ENCODE data around the gene ADPGK.

ADPGK gene

GRCh38 chr15:72749700-72750099 lies 33.9 kb downstream of the ADPGK start:
- Histone ChIP-seq H3K4me3 (ENCODE audit: low read length, poor library complexity, severe bottlenecking) (no peak overlapping the region), H3K9me3 (ENCODE audit: insufficient read depth, low read depth, low read length) (no peaks in the 10 kb centered on the region), H3F3A (ENCODE audit: low read depth) (no peaks in the 10 kb centered on the region), H3K27me3 (ENCODE audit: insufficient read depth, low read length, poor library complexity, severe bottlenecking) (no peaks in the 10 kb centered on the region), H3K79me2 (ENCODE audit: insufficient read depth, low read length) (no peaks in the 10 kb centered on the region), H4K20me1 (ENCODE audit: insufficient read depth, low read length, poor library complexity, severe bottlenecking) (no peaks in the 10 kb centered on the region), H3K36me3 (ENCODE audit: insufficient read depth, low read length) (peaks cover 43% of the 10 kb centered on the region; the same call in 1 of the 2 replicates), H2AFZ (ENCODE audit: low read length) (no peak overlapping the region), H3K4me1 (ENCODE audit: insufficient read depth, low read length, poor library complexity, severe bottlenecking) (no peaks in the 10 kb centered on the region), H3K9ac (ENCODE audit: low read depth, low read length, poor library complexity, severe bottlenecking) (no peak overlapping the region), H3K4me2 (ENCODE audit: low read depth, low read length, poor library complexity, severe bottlenecking) (no peak overlapping the region), H3K9me2 (replicated peaks; ENCODE audit: low read depth, low read length) (no peaks in the 10 kb centered on the region)
- no peak for TF ChIP-seq CTCF (conservative IDR thresholded peaks at IDR 0.05; ENCODE audit: low read length)
- TF ChIP-seq EZH2phosphoT487 (IDR thresholded peaks at IDR 0.05; ENCODE audit: borderline replicate concordance), result no peak

- Histone ChIP-seq H3F3A (ENCODE audit: low read depth) (no peaks in the 10 kb centered on the region), H3K9me3 (ENCODE audit: insufficient read depth, low read depth, low read length) (no peaks in the 10 kb centered on the region), H3K4me1 (ENCODE audit: insufficient read depth, low read length, poor library complexity, severe bottlenecking) (peaks cover 12% of the 10 kb centered on the region), H3K9me2 (replicated peaks; ENCODE audit: low read depth, low read length) (no peaks in the 10 kb centered on the region), H3K79me2 (ENCODE audit: insufficient read depth, low read length) (no peaks in the 10 kb centered on the region), H3K27me3 (ENCODE audit: insufficient read depth, low read length, poor library complexity, severe bottlenecking) (no peaks in the 10 kb centered on the region), H4K20me1 (ENCODE audit: insufficient read depth, low read length, poor library complexity, severe bottlenecking) (no peaks in the 10 kb centered on the region), H2AFZ (ENCODE audit: low read length) (no peak overlapping the region), H3K4me2 (ENCODE audit: low read depth, low read length, poor library complexity, severe bottlenecking) (peak overlapping the region; percentile 52), H3K4me3 (ENCODE audit: low read length, poor library complexity, severe bottlenecking) (peak overlapping the region; percentile 23), H3K36me3 (ENCODE audit: insufficient read depth, low read length) (peaks cover 10% of the 10 kb centered on the region; the same call in 1 of the 2 replicates), H3K9ac (ENCODE audit: low read depth, low read length, poor library complexity, severe bottlenecking) (no peak overlapping the region)
- TF ChIP-seq EZH2phosphoT487 (IDR thresholded peaks at IDR 0.05; ENCODE audit: borderline replicate concordance) (no peak), CTCF (conservative IDR thresholded peaks at IDR 0.05; ENCODE audit: low read length) (no peak)
Measured at GRCh38 chr15:72740219-72740618, 43.3 kb downstream of the ADPGK start.

GRCh38 chr15:72737723-72738122 lies 45.8 kb downstream of the ADPGK start:
- Histone ChIP-seq H3K36me3 (ENCODE audit: insufficient read depth, low read length) (peaks cover 10% of the 10 kb centered on the region; the same call in 1 of the 2 replicates), H3K4me1 (ENCODE audit: insufficient read depth, low read length, poor library complexity, severe bottlenecking) (peaks cover 16% of the 10 kb centered on the region), H2AFZ (ENCODE audit: low read length) (no peak overlapping the region), H3K4me2 (ENCODE audit: low read depth, low read length, poor library complexity, severe bottlenecking) (no peak overlapping the region), H4K20me1 (ENCODE audit: insufficient read depth, low read length, poor library complexity, severe bottlenecking) (no peaks in the 10 kb centered on the region), H3K79me2 (ENCODE audit: insufficient read depth, low read length) (no peaks in the 10 kb centered on the region), H3K9me2 (replicated peaks; ENCODE audit: low read depth, low read length) (no peaks in the 10 kb centered on the region), H3K9ac (ENCODE audit: low read depth, low read length, poor library complexity, severe bottlenecking) (no peak overlapping the region), H3F3A (ENCODE audit: low read depth) (no peaks in the 10 kb centered on the region), H3K4me3 (ENCODE audit: low read length, poor library complexity, severe bottlenecking) (no peak overlapping the region), H3K9me3 (ENCODE audit: insufficient read depth, low read depth, low read length) (no peaks in the 10 kb centered on the region), H3K27me3 (ENCODE audit: insufficient read depth, low read length, poor library complexity, severe bottlenecking) (no peaks in the 10 kb centered on the region)
- TF ChIP-seq EZH2phosphoT487 (IDR thresholded peaks at IDR 0.05; ENCODE audit: borderline replicate concordance) (no peak), CTCF (conservative IDR thresholded peaks at IDR 0.05; ENCODE audit: low read length) (no peak)

Data from Loucy (cell line).